Endothelial cell of umbilical vein (primary cell): ENCODE data around the gene VCL. TPM values are rescaled to one million over a fixed set of nuclear protein-coding genes. Genes with fewer than 3 reads are reported as not detected.

ENCODE experiments used
- BruUV-seq: library from RNA; stranded (reverse); fragments of 400-500 nt; replicated peaks from 2 replicates; lab custom pipeline; 2021; lab: Mats Ljungman, UMichigan
- CTCF ChIA-PET: fragments of 300-600, 350-600 bp; sonication (Branson Sonifier 250); formaldehyde crosslinking; loops from one replicate; lab custom pipeline; 2021; ENCODE audit warnings: antibody characterized with exemption, inconsistent platforms; lab: Charles Lee
- POLR2A ChIA-PET: fragments of 300-600, 350-600 bp; sonication (Branson Sonifier 250); formaldehyde crosslinking; loops from one replicate; lab custom pipeline; 2021; ENCODE audit warnings: antibody characterized with exemption, inconsistent platforms; lab: Charles Lee
- DNase-seq: peaks from one replicate; pipeline ENCODE4 v3.0.0-alpha.2; 2011; ENCODE audit warnings: low read depth, low spot score
- FAIRE-seq: peaks from 2 replicates; lab custom pipeline; 2011; peaks lifted over from hg19 to GRCh38; lab: Jason Lieb, UNC
- H2AFZ ChIP-seq: 2 replicates; pipeline ENCODE4 v1.6.0; 2012; ENCODE audit warnings: low read depth, low read length, control low read depth, inconsistent platforms
- H3K27ac ChIP-seq: 2 replicates; pipeline ENCODE4 v1.5.1; 2011; ENCODE audit warnings: low read depth, mild to moderate bottlenecking, control low read depth, low read length, moderate library complexity; ENCODE audit not compliant: insufficient read depth
- H3K27me3 ChIP-seq, 2 experiments: 2 replicates each; pipeline versions ENCODE4 v1.6.0 to v1.6.1; 2011; ENCODE audit warnings: low read length in 2 of 2, mixed read lengths in 1 of 2; ENCODE audit not compliant: control insufficient read depth in 2 of 2, insufficient read depth in 2 of 2
- H3K36me3 ChIP-seq, 2 experiments: 2 replicates in 1 of 2; 3 replicates in 1 of 2; pipeline ENCODE4 v1.5.1; 2011; ENCODE audit warnings: low read length in 2 of 2, mild to moderate bottlenecking in 1 of 2, moderate library complexity in 1 of 2; ENCODE audit not compliant: control insufficient read depth in 2 of 2, insufficient read depth in 2 of 2; ENCODE audit errors: extremely low read depth in 1 of 2
- H3K4me1 ChIP-seq: 3 replicates; pipeline ENCODE4 v1.5.1; 2011; ENCODE audit warnings: mild to moderate bottlenecking, low read length; ENCODE audit not compliant: control insufficient read depth, insufficient read depth; ENCODE audit errors: extremely low read depth
- H3K4me2 ChIP-seq: 2 replicates; pipeline ENCODE4 v1.6.1; 2011; ENCODE audit warnings: low read length, control low read depth, mixed read lengths; ENCODE audit not compliant: insufficient read depth
- H3K4me3 ChIP-seq, 3 experiments: fragments of 200-600 bp in 1 of 3; sonication (generic), shearing (Covaris generic) in 1 of 3; replicated peaks in 1 of 3; 2 replicates each; pipeline ENCODE4 v1.5.1; 2011 to 2016; ENCODE audit warnings: control low read depth in 3 of 3, low read length in 3 of 3, mild to moderate bottlenecking in 2 of 3, inconsistent platforms in 1 of 3, low read depth in 1 of 3, moderate library complexity in 1 of 3; ENCODE audit not compliant: insufficient read depth in 1 of 3
- H3K79me2 ChIP-seq: 2 replicates; pipeline ENCODE4 v1.6.0; 2012; ENCODE audit warnings: low read length, inconsistent platforms; ENCODE audit not compliant: control insufficient read depth, insufficient read depth
- H3K9ac ChIP-seq: replicated peaks from 2 replicates; pipeline ENCODE3; 2011; ENCODE audit warnings: low read length, control low read depth; ENCODE audit not compliant: insufficient read depth; ENCODE audit errors: extremely low read depth
- H3K9me1 ChIP-seq: replicated peaks from 3 replicates; pipeline ENCODE4 v1.6.0; 2011; ENCODE audit warnings: mild to moderate bottlenecking, low read length; ENCODE audit not compliant: control insufficient read depth, insufficient read depth; ENCODE audit errors: extremely low read depth
- H3K9me3 ChIP-seq: replicated peaks from 2 replicates; pipeline ENCODE4 v1.5.1; 2012; ENCODE audit warnings: low read length, inconsistent platforms; ENCODE audit not compliant: control insufficient read depth, insufficient read depth
- H4K20me1 ChIP-seq: replicated peaks from 2 replicates; pipeline ENCODE3; 2011; ENCODE audit warnings: mild to moderate bottlenecking, low read length; ENCODE audit not compliant: control insufficient read depth, insufficient read depth; ENCODE audit errors: extremely low read depth
- EZH2 ChIP-seq: IDR thresholded peaks from 2 replicates; pipeline ENCODE4 v1.6.1; 2012; ENCODE audit warnings: borderline replicate concordance, low read depth, mild to moderate bottlenecking, moderate library complexity, low read length, inconsistent platforms; ENCODE audit not compliant: severe bottlenecking
- FOS ChIP-seq: IDR thresholded peaks from 2 replicates; pipeline ENCODE4 v1.6.1; 2011; ENCODE audit warnings: mild to moderate bottlenecking, low read length, moderate library complexity, borderline replicate concordance; ENCODE audit not compliant: insufficient read depth
- GATA2 ChIP-seq: IDR thresholded peaks from 2 replicates; pipeline ENCODE4 v1.7.0; 2011; ENCODE audit warnings: low read depth, mild to moderate bottlenecking, moderate library complexity, mixed read lengths, low read length; ENCODE audit not compliant: insufficient read length, insufficient read depth
- JUN ChIP-seq: IDR thresholded peaks from 2 replicates; pipeline ENCODE4 v1.6.1; 2011; ENCODE audit warnings: borderline replicate concordance, low read depth; ENCODE audit not compliant: insufficient read length, insufficient read depth
- MYC ChIP-seq: IDR thresholded peaks from one replicate; pipeline ENCODE4 v1.6.1; 2011; ENCODE audit warnings: mild to moderate bottlenecking, low read depth, low read length
- POLR2A ChIP-seq: IDR thresholded peaks from 2 replicates; pipeline ENCODE4 v1.6.1; 2012; ENCODE audit warnings: low read depth, mild to moderate bottlenecking, control low read depth, low read length
- POLR2AphosphoS5 ChIP-seq: IDR thresholded peaks from 2 replicates; pipeline ENCODE4 v1.6.1; 2012; ENCODE audit warnings: low read depth, mild to moderate bottlenecking, control low read depth, low read length, moderate library complexity; ENCODE audit not compliant: insufficient read depth
- dilution Hi-C: fragments of 300-500 bp; cut with MboI; formaldehyde crosslinking; loops from one replicate; pipeline ENCODE4 v1.15.0; 2019; ENCODE audit warnings: low sequenced_read_pairs; ENCODE audit not compliant: extremely low pct_ligation_motif_present
- intact Hi-C: fragments of 100-400 bp; cut with micrococcal nuclease; formaldehyde crosslinking; loops from one replicate; pipeline ENCODE4 v1.10.0; 2022
- polyA plus RNA-seq, 4 experiments: library from polyadenylated mRNA; depleted of rRNA in 3 of 4; stranded (reverse) in 3 of 4; unstranded in 1 of 4; fragments of >200 nt; gene quantifications; 2 replicates each; pipeline versions ENCODE4 v1.2.1 to v1.2.3, GENCODE V29; 2011 to 2012; ENCODE audit warnings: missing spikeins in 1 of 4
- total RNA-seq: library from RNA; stranded (reverse); gene quantifications from 2 replicates; pipeline ENCODE4 v1.2.3, GENCODE V29; 2021
- TF ChIP-seq, protein P1 (sequence below): IDR thresholded peaks from 2 replicates; pipeline ENCODE4 v1.6.1; 2011; ENCODE audit not compliant: insufficient read depth, insufficient read length
- TF ChIP-seq, protein P2 (sequence below), 2 donors: IDR thresholded peaks; 1 replicate in 1 of 2; 2 replicates in 1 of 2; pipeline ENCODE4 v1.5.1; 2011; ENCODE audit warnings: low read length in 2 of 2, mild to moderate bottlenecking in 2 of 2, moderate library complexity in 2 of 2, control low read depth in 1 of 2, inconsistent platforms in 1 of 2, low read depth in 1 of 2; ENCODE audit not compliant: insufficient read depth in 1 of 2; ENCODE audit errors: extremely low read depth in 1 of 2

VCL gene
- total and polyA plus RNA-seq, 2 donors (not counting 3 experiments of a cell fraction or from before 2014, with no cell fraction given) = 95.4 to 231 TPM

DNA sequence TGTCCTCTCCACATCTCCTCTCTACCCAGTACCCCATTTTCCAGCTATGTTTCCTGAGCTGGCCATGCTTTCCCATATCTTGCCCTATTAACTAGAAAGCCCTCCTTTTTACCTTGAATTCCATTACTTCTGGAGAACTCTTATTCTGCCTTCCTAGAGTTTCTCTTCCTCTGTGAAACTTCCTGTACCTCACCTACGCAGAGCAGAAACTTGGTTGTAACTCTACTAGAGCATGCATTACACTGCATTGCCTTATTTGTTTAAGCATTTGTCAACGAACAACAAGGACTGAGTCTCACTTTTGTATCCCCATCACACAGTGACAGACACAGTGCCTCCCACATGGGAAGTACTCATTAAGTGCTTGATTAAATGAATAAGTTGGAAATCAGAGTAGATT, 36.4 kb downstream of the VCL start:
- FAIRE-seq = no peak
- Histone ChIP-seq H3K4me2 (no peak overlapping the region), H3K4me1 (peaks cover 4% of the 10 kb centered on the region), H4K20me1 (no peaks in the 10 kb centered on the region), H3K36me3 (peaks cover 2 to 7% of the 10 kb centered on the region in 2 experiments), H3K27me3 (no peaks in the 10 kb centered on the region), H3K9me3 (no peaks in the 10 kb centered on the region), H3K9me1 (no peaks in the 10 kb centered on the region), H3K9ac (no peak overlapping the region), H3K27ac (no peak overlapping the region), H2AFZ (no peak overlapping the region), H3K79me2 (peaks cover 67% of the 10 kb centered on the region), H3K4me3 (no peak overlapping the region)
- no peak for DNase-seq
- intact Hi-C loops = loop anchor here (2.0 kb wide), 1 partner anchor 78 kb away; no protein-coding TSS in a partner anchor
- no TSS peak for BruUV-seq
- ChIA-PET POLR2A (no interaction called here), CTCF (interaction anchor here (0.7 to 3.4 kb wide), 14 partner anchors 10 to 154 kb away, joined by 3 to 32 read pairs (median 8); partner anchors contain the start of gene VCL)
- TF ChIP-seq FOS (no peak), POLR2A (no peak), MYC (no peak), GATA2 (no peak), JUN (no peak), EZH2 (no peak), POLR2AphosphoS5 (no peak)
- TF ChIP-seq, protein P1, sequence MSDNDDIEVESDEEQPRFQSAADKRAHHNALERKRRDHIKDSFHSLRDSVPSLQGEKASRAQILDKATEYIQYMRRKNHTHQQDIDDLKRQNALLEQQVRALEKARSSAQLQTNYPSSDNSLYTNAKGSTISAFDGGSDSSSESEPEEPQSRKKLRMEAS = no peak
- TF ChIP-seq, protein P2, sequence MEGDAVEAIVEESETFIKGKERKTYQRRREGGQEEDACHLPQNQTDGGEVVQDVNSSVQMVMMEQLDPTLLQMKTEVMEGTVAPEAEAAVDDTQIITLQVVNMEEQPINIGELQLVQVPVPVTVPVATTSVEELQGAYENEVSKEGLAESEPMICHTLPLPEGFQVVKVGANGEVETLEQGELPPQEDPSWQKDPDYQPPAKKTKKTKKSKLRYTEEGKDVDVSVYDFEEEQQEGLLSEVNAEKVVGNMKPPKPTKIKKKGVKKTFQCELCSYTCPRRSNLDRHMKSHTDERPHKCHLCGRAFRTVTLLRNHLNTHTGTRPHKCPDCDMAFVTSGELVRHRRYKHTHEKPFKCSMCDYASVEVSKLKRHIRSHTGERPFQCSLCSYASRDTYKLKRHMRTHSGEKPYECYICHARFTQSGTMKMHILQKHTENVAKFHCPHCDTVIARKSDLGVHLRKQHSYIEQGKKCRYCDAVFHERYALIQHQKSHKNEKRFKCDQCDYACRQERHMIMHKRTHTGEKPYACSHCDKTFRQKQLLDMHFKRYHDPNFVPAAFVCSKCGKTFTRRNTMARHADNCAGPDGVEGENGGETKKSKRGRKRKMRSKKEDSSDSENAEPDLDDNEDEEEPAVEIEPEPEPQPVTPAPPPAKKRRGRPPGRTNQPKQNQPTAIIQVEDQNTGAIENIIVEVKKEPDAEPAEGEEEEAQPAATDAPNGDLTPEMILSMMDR (IDR thresholded peaks at IDR 0.05; ENCODE audit: extremely low read depth in 1 of 2, insufficient read depth in 1 of 2, low read depth in 1 of 2, low read length in 2 of 2) = no peak
- dilution Hi-C loops = no loop called here
